Hindlimb muscle (tissue), 1 donor: ENCODE results near the gene ADAMTS10. TPM values are rescaled to one million over a fixed set of nuclear protein-coding genes. Genes with fewer than 3 reads are reported as not detected.
"Not testable (repeated sequence)": the region's sequence is repeated elsewhere in the genome, so short reads cannot be mapped to it uniquely, and the experiment has no call there.

Experiments
- DNase-seq: peaks from one replicate; pipeline ENCODE4 v3.0.0-alpha.2; 2013
- polyA plus RNA-seq: library from polyadenylated mRNA; unstranded; fragments of 120-200 nt; gene quantifications from one replicate; pipeline ENCODE4 v1.2.1, GENCODE V29; 2013; ENCODE audit not compliant: insufficient read length

ADAMTS10 gene
- polyA plus RNA-seq, 1 donor = 31.2 TPM

DNA sequence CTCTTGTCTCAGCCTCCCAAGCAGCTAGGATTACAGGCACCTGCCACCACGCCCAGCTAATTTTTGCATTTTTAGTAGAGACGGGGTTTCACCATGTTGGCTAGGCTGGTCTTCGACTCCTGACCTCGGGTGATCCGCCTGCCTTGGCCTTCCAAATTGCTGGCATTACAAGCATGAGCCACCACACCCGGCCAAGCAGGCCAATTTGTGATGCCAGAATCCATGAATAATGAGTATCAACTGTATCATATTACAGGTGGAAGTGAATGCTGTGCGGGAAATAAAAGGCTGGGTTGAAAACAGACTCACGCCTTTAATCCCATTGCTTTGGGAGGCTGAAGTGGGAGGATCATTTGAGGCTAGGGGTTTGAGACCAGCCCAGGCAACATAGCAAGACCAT lies 16.3 kb upstream of the ADAMTS10 start:
- no peak for DNase-seq

DNA sequence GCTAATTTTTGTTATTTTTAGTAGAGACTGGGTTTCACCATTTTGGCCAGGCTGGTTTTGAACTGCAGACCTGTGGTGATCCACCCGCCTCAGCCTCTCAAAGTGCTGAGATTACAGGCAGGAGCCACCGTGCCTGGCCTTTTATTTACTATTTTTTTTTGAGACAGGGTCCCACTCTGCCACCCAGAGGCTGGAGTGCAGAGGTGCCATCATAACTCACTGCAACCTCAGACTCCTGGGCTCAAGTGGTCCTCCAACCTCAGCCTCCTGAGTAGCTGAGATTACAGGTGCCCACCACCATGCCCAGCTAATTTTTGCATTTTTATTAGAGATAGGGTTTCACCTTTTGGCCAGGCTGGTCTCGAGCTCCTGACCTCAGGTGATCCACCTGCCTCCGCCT lies 12.4 kb upstream of the ADAMTS10 start:
- DNase-seq = not testable (repeated sequence)

DNA sequence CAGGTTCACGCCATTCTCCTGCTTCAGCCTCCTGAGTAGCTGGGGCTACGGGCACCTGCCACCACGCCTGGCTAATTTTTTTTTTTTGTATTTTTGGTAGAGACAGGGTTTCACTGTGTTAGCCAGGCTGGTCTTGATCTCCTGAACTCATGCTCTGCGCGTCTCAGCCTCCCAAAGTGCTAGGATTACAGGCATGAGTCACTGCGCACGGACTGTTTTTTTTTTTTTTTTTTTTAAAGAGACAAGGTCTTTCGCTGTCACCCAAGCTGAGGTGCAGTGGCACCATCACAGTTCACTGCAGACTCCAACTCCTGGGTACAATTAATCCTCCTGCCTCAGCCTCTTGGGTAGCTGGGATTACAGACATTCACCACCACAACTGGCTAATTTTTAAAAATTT lies 8.2 kb upstream of the ADAMTS10 start:
- DNase-seq = no peak

DNA sequence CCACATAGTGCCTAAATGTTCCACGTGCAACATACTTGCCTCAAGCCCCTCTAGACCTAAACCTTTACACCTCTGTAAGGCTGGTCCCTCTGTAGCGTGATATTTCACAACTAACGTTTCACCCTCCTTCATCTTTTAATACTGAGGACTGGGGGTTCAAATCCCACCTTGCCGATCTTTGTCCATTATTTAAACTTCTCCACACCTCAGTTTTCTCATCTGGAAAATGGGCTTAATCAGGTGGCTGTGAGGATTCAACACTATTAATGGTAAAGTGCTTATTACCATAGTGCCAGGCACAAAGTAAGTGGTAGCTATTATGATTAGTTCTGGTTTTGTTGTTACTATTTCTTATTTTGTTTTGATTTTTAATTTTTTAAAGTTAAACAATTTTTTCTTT lies 7.5 kb upstream of the ADAMTS10 start:
- DNase-seq = no peak

DNA sequence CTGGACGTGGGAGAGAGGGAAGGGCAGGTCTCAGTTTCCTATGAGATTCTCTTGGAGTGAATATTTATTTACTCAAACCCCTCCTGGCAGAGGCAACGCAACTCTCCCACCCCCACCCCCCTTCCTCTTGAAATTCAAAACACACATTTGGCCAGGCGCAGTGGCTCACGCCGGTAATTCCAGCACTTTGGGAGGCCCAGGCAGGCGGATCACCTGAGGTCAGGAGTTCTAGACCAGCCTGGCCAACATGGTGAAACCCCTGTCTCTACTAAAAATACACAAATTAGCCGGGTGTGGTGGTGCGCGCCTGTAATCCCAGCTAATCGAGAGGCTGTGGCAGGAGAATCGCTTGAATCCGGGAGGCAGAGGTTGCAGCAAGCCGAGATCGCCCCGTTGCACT lies 6.8 kb upstream of the ADAMTS10 start:
- DNase-seq = not testable (repeated sequence)

DNA sequence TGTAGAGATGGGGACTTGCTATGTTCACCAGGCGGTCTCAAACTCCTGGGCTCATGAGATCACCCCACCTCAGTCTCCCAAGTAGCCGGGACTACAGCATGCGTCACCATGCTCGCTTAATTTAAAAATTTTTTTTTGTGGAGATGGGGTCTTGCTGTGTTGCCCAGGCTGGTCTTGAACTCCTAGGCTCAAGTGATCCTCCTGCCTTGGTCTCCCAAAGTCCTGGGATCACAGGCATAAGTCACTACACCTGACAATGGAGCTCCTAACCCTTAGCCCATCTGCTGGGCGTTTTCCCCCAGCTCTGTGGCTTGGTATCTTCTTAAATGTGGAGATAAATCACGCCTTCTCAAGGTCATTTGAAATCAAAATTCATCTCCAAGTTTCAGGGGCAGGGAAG lies 6.3 kb upstream of the ADAMTS10 start:
- no peak for DNase-seq

DNA sequence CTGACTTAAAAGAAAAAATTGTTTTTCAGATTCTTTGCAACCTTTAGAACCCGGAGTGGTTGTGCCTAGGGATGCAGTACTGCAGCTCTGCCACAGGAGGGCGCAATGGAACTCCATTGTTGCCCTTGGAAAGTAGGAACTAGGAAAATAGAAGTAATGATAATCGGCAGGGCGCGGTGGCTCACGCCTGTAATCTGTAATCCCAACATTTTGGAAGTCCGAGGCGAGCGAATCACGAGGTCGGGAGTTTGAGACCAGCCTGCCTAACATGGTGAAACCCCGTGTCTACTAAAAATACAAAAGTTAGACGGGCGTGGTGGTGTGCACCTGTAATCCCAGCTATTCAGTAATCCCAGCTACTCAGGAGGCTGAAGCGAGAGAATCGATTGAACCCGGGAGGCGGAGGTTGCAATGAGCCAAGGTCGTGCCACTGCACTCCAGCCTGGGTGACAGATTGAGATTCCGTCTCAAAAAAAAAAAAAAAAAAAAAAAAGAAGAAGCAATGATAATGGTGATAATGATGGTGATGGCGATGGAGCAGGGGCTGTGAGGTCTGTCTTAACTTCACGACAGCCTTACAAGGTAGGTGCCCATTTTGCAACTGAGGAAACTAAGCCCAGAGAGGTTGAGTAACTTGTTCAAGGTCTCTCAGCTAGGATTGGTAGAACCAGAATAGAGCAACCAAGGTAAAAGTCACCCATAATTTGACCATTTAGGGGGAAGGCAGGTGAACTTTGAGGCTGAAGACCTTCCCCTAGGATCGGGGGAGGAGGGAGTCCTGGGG lies 5.5 kb upstream of the ADAMTS10 start:
- DNase-seq = peak; percentile 40

DNA sequence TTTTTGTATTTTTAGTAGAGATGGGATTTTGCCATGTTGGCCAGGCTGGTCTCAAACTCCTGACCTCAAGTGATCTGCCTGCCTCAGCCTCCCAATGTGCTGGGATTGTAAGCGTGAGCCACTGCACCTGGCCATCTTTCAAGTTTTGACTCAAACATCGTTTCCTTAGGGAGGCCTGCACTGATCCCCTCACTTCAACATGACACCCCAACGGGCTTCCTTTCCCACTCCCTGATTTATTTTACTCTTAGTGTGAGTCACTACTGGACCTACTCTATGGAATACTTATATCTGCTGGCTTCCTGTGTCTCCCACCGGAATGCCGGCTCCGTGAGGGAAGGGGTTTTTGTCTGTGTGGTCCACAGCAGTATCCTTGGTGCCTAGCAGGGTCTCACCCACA lies 4.5 kb upstream of the ADAMTS10 start:
- no peak for DNase-seq

DNA sequence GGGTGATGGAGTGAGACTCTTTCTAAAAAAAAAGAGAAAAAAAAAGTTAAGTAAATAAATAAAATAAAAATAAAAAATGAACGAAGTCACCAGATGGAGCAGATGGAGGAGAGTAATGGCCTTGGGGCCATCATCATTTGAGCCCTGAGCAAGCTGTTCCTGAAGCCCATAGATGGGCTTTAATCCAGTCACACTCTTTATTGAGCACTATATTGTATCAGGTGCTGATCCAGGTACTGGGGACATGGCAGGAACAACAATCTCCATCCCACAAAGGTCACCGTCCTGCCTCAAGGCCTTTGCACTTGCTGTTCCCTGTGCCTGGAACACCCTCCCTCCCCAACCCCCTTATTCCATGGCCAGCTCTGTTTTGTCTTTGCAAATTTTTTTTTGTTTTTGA lies 3.9 kb upstream of the ADAMTS10 start:
- DNase-seq = no peak

DNA sequence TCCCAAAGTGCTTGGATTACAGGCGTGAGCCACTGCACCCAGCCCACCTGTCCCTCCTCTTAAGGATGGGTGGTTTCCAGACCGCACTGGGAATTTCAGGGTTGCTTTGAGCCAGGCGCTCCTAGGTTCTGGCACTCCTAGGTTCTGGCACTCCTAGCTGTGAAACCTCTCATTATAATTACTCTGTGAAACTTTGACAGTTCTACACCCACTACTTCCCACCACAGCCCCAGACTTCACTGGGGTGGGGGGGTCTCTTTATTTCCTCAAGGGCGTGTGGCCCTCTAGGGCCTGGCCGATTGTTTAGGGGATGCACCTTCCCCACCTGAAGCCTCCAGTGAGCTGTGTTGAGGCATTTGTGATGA lies 2.3 kb upstream of the ADAMTS10 start:
- no peak for DNase-seq

DNA sequence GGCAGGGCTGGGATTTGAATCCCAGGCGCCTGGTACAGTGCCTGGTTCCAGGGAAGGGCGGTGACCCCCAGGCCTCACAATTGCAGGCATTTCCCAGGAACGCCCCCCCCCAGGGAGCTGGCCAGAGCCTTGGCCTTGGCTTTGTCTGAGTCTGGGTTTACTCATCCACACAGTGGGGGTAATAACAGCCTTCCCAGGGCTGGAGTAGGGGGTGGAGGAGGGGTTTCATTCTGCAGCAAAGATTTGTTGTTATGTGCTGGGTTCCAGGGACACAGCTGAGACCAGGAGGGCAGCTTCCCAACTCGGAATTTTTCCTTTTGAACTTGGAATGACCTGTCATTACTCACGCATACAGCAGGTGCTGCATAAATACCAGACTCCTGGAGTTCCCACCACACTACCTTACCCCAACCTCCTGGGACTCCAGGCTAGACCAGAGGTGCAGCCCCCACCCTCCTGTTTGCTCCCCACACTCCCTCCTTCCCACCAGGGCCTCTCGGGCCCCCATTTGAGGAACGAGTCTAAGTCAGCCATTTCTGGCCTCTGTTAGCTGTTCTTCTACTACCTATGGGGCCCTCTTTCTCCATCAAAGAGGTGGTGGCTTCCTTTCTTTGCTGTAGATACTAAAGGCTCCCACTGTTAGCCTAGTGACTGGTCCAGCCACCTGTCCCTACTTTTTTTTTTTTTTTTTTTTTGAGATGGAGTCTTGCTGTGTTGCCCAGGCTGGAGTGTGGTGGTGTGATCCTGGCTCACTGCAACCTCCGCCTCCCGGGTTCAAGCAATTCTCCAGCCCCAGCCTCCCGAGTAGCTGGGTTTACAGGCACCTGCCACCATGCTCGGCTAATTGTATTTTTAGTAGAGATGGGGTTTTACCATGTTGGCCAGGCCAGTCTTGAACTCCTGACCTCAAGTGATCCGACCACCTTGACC lies 1.6 kb upstream of the ADAMTS10 start:
- DNase-seq = peak; percentile 60

DNA sequence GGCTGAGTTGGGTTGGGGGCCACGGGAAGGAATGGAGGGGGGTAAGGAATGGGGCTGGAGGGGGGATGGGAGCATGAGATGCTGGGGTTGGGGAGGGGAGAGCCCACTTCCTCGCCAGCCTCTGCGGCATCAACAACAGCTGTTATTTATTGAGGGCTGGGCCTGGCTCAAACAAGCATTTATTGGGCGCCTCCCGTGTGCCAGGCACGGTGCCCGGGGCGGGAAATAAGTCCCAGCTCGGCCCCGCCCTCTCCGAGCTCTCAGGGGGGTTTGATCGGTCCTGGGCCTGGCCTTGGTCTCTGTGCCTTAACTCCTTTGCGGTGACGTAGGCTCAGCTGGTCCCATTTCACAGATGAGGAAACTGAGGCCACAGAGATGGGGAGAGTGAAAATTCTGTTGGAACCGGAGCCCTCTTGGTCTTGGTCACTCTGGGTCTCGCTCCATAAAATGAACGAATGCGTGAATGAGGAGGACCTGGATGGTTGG lies 919 bp upstream of the ADAMTS10 start:
- peak; percentile 34 for DNase-seq

DNA sequence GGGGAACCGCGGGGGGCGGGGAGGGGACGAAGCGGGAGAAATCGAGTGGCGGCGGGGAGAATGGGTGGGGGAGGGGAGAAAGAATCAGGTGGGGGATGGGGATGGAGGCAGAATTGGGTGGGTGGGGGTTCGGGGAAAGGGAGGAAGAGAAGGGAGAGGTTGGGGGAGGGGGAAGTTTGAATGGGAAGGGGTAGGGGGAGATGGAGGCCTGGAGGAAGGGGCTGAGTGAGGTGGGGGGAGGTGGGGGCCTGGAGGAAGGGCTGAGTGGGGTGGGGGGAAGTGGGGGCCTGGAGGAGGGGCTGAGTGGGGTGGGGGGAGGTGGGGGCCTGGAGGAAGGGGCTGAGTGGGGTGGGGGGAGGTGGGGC lies 403 bp upstream of the ADAMTS10 start:
- no peak for DNase-seq

DNA sequence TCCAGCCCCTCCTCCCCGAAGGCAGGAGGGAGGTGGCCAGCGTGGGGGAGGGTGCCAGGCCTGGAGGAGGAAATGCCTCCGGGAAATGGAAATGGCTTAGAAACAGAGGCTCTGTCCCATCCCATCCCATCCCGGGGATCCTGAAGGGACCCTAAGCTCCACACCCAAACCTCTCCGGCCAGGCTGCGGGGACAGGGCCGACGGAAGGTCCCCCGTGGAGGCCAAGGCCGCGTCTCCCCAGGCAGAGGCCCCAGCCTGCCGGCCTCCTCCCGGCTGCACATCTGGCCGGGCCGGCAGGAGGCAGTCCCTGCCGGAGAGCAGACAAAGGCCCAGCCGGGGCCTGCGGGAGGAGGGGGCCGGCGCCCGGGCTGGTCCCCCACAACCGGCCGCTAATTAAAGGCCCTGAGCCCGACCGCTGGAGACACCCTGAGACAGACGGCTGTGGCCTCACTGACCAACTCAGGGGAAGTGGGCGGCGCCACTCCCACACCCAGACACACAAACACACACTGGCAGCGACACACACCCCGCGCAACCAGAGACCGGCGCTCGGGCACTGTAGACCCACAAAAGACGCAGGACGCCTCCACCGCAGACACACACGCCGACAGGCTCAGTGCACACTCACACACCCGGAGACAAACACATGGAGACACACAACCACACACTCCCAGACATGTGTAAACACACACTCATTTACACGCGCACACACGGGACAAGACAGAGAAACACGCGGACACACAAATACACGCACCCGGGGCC lies 1.1 kb downstream of the ADAMTS10 start:
- DNase-seq = peak; percentile 68

DNA sequence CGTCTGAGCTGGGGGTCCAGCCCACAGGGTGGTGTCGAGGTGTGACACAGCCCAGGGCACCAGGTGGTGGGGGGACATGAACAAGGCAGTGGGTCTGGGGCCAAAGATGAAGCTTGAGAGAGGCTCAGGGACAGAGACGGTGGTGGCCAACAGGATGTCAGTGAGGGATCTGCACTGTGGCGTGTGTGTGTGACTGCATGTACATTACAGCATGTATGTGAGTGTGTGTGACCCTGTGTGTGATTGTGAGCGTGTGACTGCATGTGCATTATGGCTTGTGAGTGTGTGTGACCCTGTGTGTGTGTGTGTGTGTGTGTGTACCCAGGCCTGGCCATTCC lies 1.6 kb downstream of the ADAMTS10 start:
- no peak for DNase-seq

DNA sequence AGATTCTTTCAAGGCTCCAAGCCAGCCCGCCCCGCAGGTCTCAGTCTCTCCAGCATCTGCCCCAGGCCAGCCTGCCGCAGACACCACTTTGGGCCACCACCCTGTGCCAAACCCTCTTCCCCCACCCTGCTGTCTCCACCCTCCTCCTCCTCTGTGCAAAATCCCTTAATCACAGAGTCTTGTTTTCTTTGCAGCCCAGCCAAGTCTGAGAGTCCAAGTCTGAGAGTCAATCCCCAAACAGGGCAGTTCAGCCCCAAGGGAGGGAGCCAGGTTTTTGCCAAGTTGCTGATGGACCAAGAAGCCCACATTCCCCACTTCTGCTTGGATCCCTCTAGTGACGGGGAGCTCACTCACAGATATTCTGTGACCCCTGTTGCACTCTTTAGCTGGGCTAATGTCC lies 3.1 kb downstream of the ADAMTS10 start:
- no peak for DNase-seq

DNA sequence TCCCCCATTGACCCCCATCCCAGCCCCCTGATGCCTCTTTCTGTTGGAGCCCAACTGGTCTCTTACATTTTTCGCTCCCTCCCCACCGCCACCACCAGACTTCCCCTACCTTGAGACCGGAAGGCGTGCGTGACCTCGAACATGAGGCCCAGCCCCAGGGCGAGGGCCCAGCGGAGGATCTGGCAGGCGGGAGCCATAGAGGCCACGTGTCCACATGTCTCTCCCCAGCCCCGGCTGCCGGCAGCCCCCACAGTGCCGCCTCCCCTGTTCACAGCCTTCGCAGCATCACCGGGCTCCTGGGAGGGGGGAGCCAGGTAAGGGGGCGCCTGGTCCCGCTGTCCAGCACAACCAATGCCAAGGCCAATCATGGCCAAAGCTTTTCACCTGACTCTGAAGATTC lies 5.0 kb downstream of the ADAMTS10 start:
- no peak for DNase-seq

DNA sequence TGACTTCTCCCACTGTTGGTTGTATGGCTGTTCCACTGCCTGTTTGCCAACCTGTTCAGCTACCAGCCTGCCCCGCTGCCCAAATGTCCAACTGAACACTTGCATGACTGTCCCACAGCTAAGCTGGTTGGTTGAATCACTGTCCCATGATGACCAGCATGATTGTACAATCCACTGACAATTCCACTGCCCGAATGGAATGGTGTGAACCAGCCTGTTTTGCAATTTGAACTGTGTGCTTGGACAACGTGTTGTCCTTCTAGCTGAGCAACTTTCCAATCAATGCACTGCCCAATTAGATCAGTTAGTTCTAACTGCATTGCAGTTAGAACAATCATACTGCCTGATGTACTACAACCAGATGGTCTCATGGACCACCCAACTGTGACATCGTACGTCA lies 8.7 kb downstream of the ADAMTS10 start:
- no peak for DNase-seq

DNA sequence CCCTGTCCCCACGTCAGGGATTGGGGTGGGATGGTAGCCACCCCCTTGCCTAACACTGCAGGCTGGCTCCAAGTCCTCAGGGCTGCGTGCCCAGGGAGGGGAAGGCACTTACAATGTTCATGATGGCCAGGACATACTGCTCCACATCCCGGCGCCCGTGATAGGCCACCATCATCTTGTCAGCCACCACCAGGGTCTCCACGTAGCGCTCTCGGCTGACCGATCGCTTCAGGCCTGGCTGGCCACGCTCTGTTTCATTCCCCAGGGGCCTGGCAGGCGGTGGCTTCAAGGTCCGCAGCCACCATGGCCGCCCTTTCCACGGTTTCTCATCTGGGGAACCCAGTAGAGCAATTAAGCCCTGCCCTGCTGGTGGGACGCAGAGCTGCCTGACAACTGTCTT lies 9.7 kb downstream of the ADAMTS10 start:
- no peak for DNase-seq

DNA sequence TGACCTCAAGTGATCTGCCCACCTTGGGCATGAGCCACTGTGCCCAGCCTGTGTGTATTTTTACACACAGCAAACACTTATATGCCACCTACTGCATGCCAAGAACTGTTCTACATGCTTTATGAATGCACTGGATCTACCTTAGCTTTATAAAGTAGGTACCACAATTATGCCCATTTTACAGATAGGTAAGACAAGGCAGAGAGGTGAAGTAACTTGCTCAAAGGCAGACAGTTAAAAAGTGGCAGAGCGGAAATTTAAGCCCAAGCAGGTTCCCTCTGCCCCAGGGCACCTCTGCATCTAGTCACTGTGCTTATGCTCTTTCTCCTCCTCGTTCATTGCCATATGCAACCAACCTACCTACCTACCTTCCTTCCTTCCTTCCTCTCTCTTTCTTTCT lies 10.5 kb downstream of the ADAMTS10 start:
- no peak for DNase-seq

DNA sequence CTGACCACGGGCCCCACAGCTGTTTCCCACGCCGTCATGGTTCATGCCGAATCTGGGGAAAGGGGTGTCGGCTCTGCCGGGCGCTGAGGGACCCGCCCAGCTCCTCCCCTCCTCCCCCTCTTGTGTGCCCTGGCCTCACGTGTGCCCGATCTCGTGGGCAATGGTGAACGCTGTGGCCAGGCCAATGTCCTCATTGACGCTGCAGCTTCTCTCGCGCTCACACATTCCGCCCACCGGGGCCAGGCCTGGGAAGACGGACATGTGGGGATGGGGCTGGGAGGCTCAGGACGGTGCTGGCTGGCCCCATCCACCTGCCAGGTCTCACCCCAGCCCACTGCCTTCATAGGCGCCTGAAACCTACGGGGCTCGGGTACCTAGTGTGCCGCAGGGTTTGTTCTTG lies 14.3 kb downstream of the ADAMTS10 start:
- no peak for DNase-seq

DNA sequence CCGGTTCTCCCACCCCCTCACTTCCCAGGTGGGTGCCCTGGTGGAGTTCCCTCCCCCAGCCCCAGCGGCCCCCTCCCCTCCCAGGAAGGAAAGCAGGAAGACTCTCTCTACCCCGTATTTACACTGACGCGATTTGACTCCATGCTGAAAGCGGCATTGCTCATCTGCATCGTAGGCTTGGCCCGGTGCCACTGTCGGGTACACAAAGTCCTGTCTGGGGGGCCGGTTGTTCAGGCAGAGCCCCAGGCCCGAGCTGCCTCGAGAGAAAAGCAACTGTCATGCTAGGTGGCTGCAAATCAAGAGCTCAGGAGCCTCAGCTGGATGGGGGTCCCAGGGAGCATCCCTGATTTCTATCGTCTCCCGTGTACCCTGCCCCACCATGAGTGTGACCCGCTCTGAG lies 14.9 kb downstream of the ADAMTS10 start:
- DNase-seq = no peak

DNA sequence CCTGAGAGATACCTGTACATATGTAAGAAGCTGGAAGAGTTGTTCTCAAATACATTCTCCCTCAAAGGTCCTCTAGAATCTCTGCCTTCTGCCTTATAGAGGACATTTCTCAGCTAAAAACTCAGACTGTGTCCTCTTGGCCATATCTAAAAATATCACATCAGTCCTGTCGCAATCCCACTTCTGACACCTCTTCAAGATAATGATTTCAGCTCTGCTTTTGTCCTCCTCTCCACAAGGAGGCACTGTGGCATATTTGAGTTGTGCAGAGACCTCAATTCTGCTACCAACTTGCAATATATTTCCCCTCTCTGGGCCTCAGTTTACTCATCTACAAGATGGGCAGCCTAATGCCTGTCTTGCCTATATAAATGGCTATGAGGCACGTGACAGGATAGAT lies 16.6 kb downstream of the ADAMTS10 start:
- DNase-seq = no peak
